AG04449 (cell line): ENCODE measurements around the gene ATG9A.
"Not testable (repeated sequence)": the region's sequence is repeated elsewhere in the genome, so short reads cannot be mapped to it uniquely, and the experiment has no call there.

Experiments
- CTCF ChIA-PET: fragments of 350-600 bp; formaldehyde crosslinking; extraction: SDS; loops from one replicate; lab custom pipeline; 2021; ENCODE audit warnings: antibody characterized with exemption; lab: Yijun Ruan, JAX
- POLR2A ChIA-PET: fragments of 400-600, 350-600 bp; formaldehyde crosslinking; extraction: SDS; loops from one replicate; lab custom pipeline; 2020; ENCODE audit warnings: antibody characterized with exemption, inconsistent platforms; lab: Yijun Ruan, JAX
- DNase-seq: peaks from one replicate; pipeline ENCODE4 v3.0.0-alpha.2; 2010; ENCODE audit warnings: low read depth, low spot score
- H3K4me3 ChIP-seq: 2 replicates; pipeline ENCODE4 v1.5.1; 2011; ENCODE audit warnings: low read depth, mild to moderate bottlenecking, control low read depth, low read length
- TF ChIP-seq, protein P1 (sequence below): IDR thresholded peaks from one replicate; pipeline ENCODE4 v1.5.1; 2011; ENCODE audit warnings: mild to moderate bottlenecking, moderate library complexity, low read length, control low read depth, inconsistent platforms; ENCODE audit not compliant: insufficient read depth; ENCODE audit errors: missing control alignments

The ATG9A gene

DNA sequence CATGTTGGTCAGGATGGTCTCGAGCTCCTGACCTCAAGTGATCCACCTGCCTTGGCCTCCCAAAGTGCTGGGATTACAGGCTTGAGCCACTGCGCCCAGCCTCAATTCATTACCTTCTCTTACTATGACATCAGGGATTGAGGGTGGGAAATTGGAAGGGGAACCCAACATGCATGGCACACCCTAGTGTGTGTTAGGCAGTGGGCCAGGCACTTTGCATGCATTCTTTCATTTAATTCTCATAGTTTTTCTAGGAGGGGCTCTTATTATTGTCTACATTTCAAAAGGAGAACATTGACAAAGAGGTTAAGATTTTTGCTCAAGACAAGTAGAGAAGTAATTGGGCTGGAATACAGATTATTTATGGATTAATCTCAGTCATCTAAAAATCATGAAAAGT is 38.9 kb upstream of the ATG9A start:
- CTCF ChIA-PET, result interaction anchor here (0.6 to 21.6 kb wide), 4 partner anchors 10 to 205 kb away, joined by 3 to 691 read pairs (median 13); partner anchors contain the start of gene DNAJB2
- POLR2A ChIA-PET, result no interaction called here
- DNase-seq, result no peak
- no peak overlapping the region for H3K4me3 ChIP-seq
- TF ChIP-seq, protein P1, sequence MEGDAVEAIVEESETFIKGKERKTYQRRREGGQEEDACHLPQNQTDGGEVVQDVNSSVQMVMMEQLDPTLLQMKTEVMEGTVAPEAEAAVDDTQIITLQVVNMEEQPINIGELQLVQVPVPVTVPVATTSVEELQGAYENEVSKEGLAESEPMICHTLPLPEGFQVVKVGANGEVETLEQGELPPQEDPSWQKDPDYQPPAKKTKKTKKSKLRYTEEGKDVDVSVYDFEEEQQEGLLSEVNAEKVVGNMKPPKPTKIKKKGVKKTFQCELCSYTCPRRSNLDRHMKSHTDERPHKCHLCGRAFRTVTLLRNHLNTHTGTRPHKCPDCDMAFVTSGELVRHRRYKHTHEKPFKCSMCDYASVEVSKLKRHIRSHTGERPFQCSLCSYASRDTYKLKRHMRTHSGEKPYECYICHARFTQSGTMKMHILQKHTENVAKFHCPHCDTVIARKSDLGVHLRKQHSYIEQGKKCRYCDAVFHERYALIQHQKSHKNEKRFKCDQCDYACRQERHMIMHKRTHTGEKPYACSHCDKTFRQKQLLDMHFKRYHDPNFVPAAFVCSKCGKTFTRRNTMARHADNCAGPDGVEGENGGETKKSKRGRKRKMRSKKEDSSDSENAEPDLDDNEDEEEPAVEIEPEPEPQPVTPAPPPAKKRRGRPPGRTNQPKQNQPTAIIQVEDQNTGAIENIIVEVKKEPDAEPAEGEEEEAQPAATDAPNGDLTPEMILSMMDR, result no peak

DNA sequence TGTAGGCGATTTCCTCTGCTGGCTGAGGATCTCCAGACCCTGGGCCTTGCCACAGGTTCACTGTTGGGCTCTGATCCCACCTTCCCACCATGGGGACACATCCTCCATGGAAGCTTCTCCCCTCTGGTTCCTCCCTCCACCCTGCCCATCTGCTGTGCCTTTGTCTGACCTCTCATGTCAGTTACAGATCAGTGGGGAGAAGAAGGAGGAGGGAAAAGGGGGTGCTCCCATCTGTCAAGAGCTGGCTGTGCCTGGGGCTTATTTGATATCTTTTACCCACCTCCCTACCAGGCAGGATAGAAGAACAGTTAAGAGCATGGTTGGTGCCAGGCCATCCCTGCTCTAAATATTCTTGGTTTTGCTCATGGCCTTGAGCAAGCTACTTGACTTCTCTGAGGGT is 37.5 kb upstream of the ATG9A start:
- DNase-seq, result no peak

DNA sequence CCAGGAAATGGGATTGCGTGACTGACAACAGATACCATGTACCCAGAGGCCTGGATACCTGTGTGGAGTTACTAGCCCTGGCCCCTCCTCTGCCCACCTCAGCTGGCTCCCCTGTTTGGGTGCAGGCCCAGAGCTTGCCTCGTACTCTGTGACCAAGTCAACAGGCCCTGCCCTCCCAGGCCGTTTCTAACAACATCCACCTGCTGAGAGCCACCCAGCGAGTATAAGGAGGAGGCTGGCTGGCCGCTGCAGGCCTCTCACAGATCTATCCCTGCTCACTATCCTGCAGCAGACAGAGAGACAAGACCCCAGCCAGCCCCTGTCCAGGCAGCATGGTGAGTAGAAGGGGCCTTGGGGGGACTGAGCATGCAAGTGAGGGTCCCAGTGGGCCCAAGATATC is 36.8 kb upstream of the ATG9A start:
- ChIA-PET CTCF (interaction anchor here (1.2 to 21.6 kb wide), 6 partner anchors 8 to 29 kb away, joined by 3 to 691 read pairs (median 12); partner anchors contain the start of gene DNAJB2), POLR2A (no interaction called here)

More for the DNA sequence above, 37.5 kb upstream of the ATG9A start:
- TF ChIP-seq, protein P1, result no peak
- H3K4me3 ChIP-seq, result no peak overlapping the region
- POLR2A ChIA-PET, result no interaction called here
- CTCF ChIA-PET, result interaction anchor here (4.3 to 21.6 kb wide), 2 partner anchors 11 to 27 kb away, joined by 23 to 691 read pairs; partner anchors contain the start of gene DNAJB2

DNA sequence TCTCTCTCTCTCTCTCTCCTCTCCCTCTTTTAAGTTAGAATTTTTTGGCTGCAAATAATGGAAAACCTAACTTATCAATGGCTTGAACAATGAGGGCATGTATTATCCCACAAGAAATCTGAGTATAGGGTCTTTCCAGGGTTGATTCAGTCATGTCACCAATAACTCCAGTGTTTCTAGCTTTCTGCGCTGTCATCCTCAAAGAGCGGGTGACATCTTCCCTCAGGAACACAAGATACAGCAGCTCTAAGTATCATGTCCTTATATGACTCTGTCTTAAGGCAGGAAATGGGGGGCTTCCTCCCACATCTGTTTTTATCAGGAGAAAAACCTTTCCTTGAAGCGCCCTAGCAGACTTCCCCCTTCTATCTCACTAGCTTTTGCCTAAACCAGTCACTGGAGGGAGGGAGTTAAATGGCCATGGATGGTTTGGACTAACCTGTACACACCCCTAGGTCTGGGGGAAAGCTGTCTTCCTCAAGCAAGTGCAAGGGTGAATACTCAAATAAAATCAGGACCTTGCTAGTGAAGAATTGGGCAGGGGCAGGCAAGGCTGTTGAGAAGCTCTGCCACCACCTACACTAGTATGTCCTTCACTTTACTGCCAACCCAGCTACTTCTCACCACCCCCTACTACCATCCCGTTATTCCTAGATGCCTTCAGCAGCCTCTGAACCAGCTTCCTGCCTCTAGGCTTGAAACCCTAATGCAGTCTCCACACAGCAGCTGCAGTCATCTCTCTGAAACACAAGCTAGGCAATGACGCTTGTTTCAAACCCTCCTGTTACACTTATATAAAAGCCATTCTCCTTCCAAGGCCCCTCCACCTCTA is 31.8 kb upstream of the ATG9A start:
- TF ChIP-seq, protein P1, result no peak
- no peak for DNase-seq
- CTCF ChIA-PET, result interaction anchor here (0.6 to 4.5 kb wide), 10 partner anchors 10 to 102 kb away, joined by 3 to 55 read pairs (median 5); partner anchors contain the start of gene DNAJB2
- H3K4me3 ChIP-seq, result no peak overlapping the region
- POLR2A ChIA-PET, result interaction anchor here (1.3 kb wide), 1 partner anchor 18 kb away, joined by 4 read pairs; the partner anchor contains the start of gene DNAJB2

More for the DNA sequence above, 36.8 kb upstream of the ATG9A start:
- no peak for DNase-seq
- TF ChIP-seq, protein P1, result no peak
- H3K4me3 ChIP-seq, result no peak overlapping the region

DNA sequence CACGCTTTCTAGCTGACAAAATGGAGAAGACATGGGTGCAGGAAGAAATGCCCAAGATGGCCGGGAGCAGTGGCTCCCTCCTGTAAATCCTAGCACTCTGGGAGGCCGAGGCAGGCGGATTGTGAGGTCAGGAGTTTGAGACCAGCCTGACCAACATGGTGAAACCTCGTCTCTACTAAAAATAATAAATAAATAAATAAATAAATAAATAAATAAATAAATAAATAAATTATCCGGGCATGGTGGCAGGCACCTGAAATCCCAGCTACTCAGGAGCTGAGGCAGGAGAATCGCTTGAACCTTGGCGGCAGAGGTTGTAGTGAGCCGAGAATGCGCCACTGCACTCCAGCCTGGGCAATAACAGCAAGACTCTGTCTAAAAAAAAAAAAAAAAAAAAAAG is 29.5 kb upstream of the ATG9A start:
- DNase-seq, CTCF ChIA-PET: not testable (repeated sequence)

DNA sequence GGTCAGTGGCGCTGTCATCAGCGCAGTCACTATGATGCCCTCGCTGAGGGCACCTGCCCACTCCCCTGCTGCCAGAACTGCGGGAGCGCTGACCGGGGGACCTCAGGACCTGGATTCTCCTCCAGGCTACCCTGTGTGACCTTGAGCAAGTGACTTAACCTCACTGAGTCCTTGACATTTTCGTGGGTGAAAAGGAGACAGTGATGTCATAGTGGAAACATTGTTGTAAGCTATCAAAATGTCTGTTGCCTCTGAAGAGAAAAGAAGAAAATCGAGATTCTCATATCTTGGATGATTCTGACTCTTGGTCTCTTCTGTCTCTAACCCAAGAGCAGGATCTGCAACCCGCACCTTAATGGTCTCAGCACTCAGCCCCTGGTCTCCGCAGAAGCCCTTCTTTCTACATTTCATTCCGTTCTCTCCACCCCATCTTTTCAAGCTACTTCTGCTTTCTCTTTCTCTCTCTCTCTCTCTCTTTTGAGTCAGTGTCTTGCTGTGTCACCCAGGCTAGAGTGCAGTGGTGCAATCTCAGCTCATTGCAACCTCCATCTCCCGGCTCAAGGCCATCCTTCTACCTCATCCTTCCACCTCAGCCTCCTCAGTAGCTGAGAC is 25.3 kb upstream of the ATG9A start:
- POLR2A ChIA-PET, result no interaction called here
- CTCF ChIA-PET, result interaction anchor here (0.6 to 3.2 kb wide), 8 partner anchors 9 to 116 kb away, joined by 3 to 37 read pairs (median 4); no protein-coding TSS in a partner anchor
- DNase-seq, result no peak
- H3K4me3 ChIP-seq, result peak overlapping the region; percentile 57
- TF ChIP-seq, protein P1, result no peak

More for the DNA sequence above, 29.5 kb upstream of the ATG9A start:
- H3K4me3 ChIP-seq, POLR2A ChIA-PET: not testable (repeated sequence)
